HepG2 (cell line): ENCODE measurements around the gene RCC1. TPM values are rescaled to one million over a fixed set of nuclear protein-coding genes. Genes with fewer than 3 reads are reported as not detected.

Experiments used
- ARID4A ChIP-seq: sonication (generic); formaldehyde crosslinking; IDR thresholded peaks from 2 replicates; pipeline ENCODE4 v1.5.0; 2020; ENCODE audit warnings: mild to moderate bottlenecking, missing genetic modification reagents, borderline replicate concordance
- CBX2 ChIP-seq, 2 experiments: fragments of 200-600 bp in 1 of 2; sonication (generic); formaldehyde crosslinking in 1 of 2; IDR thresholded peaks; 2 replicates each; pipeline versions ENCODE4 v1.7.0 to v1.8.1; 2018 to 2022; ENCODE audit warnings: low read depth in 2 of 2, low read length in 1 of 2, mild to moderate bottlenecking in 1 of 2, missing genetic modification reagents in 1 of 2
- CREBL2 ChIP-seq: sonication (generic); formaldehyde crosslinking; IDR thresholded peaks from 2 replicates; pipeline ENCODE4 v1.8.1; 2023; ENCODE audit warnings: missing genetic modification reagents, mild to moderate bottlenecking, borderline replicate concordance
- FOSL1 ChIP-seq: sonication (generic); formaldehyde crosslinking; IDR thresholded peaks from 2 replicates; pipeline ENCODE4 v1.9.0; 2021; ENCODE audit warnings: missing genetic modification reagents, borderline replicate concordance
- GTF3A ChIP-seq: sonication (generic); formaldehyde crosslinking; conservative IDR thresholded peaks from 2 replicates; pipeline ENCODE4 v1.4.0; 2020; ENCODE audit warnings: mild to moderate bottlenecking, missing genetic modification reagents
- HHEX ChIP-seq: IDR thresholded peaks from 2 replicates; pipeline ENCODE4 v1.6.1; 2016; ENCODE audit warnings: control low read depth
- PBX3 ChIP-seq: sonication (generic); formaldehyde crosslinking; IDR thresholded peaks from 2 replicates; pipeline ENCODE4 v1.8.1; 2023; ENCODE audit warnings: missing genetic modification reagents, inconsistent platforms, borderline replicate concordance
- SRF ChIP-seq: IDR thresholded peaks from 2 replicates; pipeline ENCODE4 v1.6.1; 2011; ENCODE audit warnings: mild to moderate bottlenecking, low read depth, low read length, moderate library complexity
- SRSF4 ChIP-seq: fragments of 200-400 bp; formaldehyde crosslinking; IDR thresholded peaks from one replicate; pipeline ENCODE4 v1.6.1; 2018; ENCODE audit warnings: mild to moderate bottlenecking, low read depth, low read length, moderate library complexity; ENCODE audit not compliant: poor library complexity, severe bottlenecking
- UBTF ChIP-seq: sonication (generic); formaldehyde crosslinking; IDR thresholded peaks from 2 replicates; pipeline ENCODE4 v1.4.0; 2020; ENCODE audit warnings: mild to moderate bottlenecking, missing genetic modification reagents
- ZFP91 ChIP-seq: sonication (generic); formaldehyde crosslinking; IDR thresholded peaks from 2 replicates; pipeline ENCODE4 v1.9.0; 2022; ENCODE audit warnings: missing genetic modification reagents, mild to moderate bottlenecking, borderline replicate concordance
- ZNF556 ChIP-seq: sonication (generic); formaldehyde crosslinking; IDR thresholded peaks from 2 replicates; pipeline ENCODE4 v1.4.0; 2020; ENCODE audit warnings: mild to moderate bottlenecking, missing genetic modification reagents, borderline replicate concordance
- ZNF800 ChIP-seq: sonication (generic); formaldehyde crosslinking; IDR thresholded peaks from 2 replicates; pipeline ENCODE4 v1.4.0; 2020; ENCODE audit warnings: missing genetic modification reagents
- polyA plus RNA-seq, 8 experiments: library from polyadenylated mRNA; depleted of rRNA in 3 of 8; stranded (reverse) in 7 of 8; unstranded in 1 of 8; fragments of >200 nt; fragmentation: Illumina TruSeq in 4 of 8; extraction: Trizol in 4 of 8; gene quantifications; 2 replicates each; pipeline versions ENCODE4 v1.2.1 to v1.2.3, GENCODE V29; 2011 to 2016; ENCODE audit warnings: low read depth in 4 of 8, missing spikeins in 1 of 8, mixed read lengths in 1 of 8; ENCODE audit not compliant: insufficient read depth in 1 of 8
- total RNA-seq, 5 experiments: library from RNA; depleted of rRNA; stranded (reverse); fragments of >200 nt; fragmentation: Illumina TruSeq; extraction: Trizol; gene quantifications; 2 replicates each; pipeline ENCODE4 v1.2.3, GENCODE V29; 2016; ENCODE audit warnings: low read depth in 1 of 5

RCC1 gene
- total and polyA plus RNA-seq, 2 of the 13 experiments (the other 11 are each of a cell fraction or from before 2014, with no cell fraction given), result 47.2 to 80.8 TPM

GRCh38 chr1:28552758-28553663 lies 47.2 kb downstream of the RCC1 start, which contains the start of gene TRNAU1AP (continued):
- TF ChIP-seq UBTF (CRISPR knock-in tag) (peak; percentile 63), FOSL1 (CRISPR knock-in tag) (no peak), SRSF4 (no peak), HHEX (CRISPR knock-in tag) (no peak), SRF (0 out of 2 replicates have a peak, but pooled peaks have one; percentile 6), ZFP91 (CRISPR knock-in tag) (peak; percentile 73), ZNF800 (CRISPR knock-in tag) (peak; percentile 45; the same call in 1 of the 2 replicates), CREBL2 (CRISPR knock-in tag) (0 out of 2 replicates have a peak, but pooled peaks have one; percentile 61), CBX2 (IDR thresholded peaks at IDR 0.05; ENCODE audit: low read depth, low read length) (no peak), CBX2 (CRISPR knock-in tag; IDR thresholded peaks at IDR 0.05; ENCODE audit: low read depth) (no peak), PBX3 (CRISPR knock-in tag) (no peak), ZNF556 (CRISPR knock-in tag) (peak; percentile 92), ARID4A (CRISPR knock-in tag) (peak; percentile 90), GTF3A (no peak)
